Activated CD4-positive, alpha-beta memory T cell treated with anti-CD3 and anti-CD28 coated beads for 36 hours (primary cell): ENCODE data around the gene ZNF80. TPM values are rescaled to one million over a fixed set of nuclear protein-coding genes. Genes with fewer than 3 reads are reported as not detected.

Experiments
- CTCF ChIA-PET: fragments of 350-600 bp; sonication (Branson Sonifier 250); formaldehyde crosslinking; loops from one replicate; lab custom pipeline; 2021; ENCODE audit warnings: antibody characterized with exemption, inconsistent platforms; lab: Charles Lee
- POLR2A ChIA-PET: fragments of 350-600 bp; sonication (Branson Sonifier 250); formaldehyde crosslinking; loops from one replicate; lab custom pipeline; 2021; ENCODE audit warnings: antibody characterized with exemption; lab: Charles Lee
- DNase-seq: peaks from one replicate; pipeline ENCODE4 v3.0.0-alpha.2; 2020
- H3K27ac Mint-ChIP-seq: one replicate; pipeline ENCODE4 v1.8.0; 2021; ENCODE audit warnings: mixed read lengths
- H3K27me3 Mint-ChIP-seq: one replicate; pipeline ENCODE4 v1.8.0; 2021; ENCODE audit warnings: mixed read lengths
- H3K36me3 Mint-ChIP-seq: one replicate; pipeline ENCODE4 v1.8.0; 2021; ENCODE audit warnings: mixed read lengths
- H3K4me1 Mint-ChIP-seq: one replicate; pipeline ENCODE4 v1.8.0; 2021; ENCODE audit warnings: low read depth, mixed read lengths
- H3K4me3 Mint-ChIP-seq: one replicate; pipeline ENCODE4 v1.8.0; 2021; ENCODE audit warnings: mild to moderate bottlenecking, mixed read lengths
- H3K9me3 Mint-ChIP-seq: one replicate; pipeline ENCODE4 v1.8.0; 2021; ENCODE audit warnings: mixed read lengths
- intact Hi-C: fragments of 100-400 bp; cut with micrococcal nuclease; formaldehyde crosslinking; loops from one replicate; pipeline ENCODE4 v1.15.1; 2023
- total RNA-seq, 2 experiments: library from RNA; stranded (reverse); gene quantifications; one replicate each; pipeline ENCODE4 v1.2.3, GENCODE V29; 2021

ZNF80 gene
- total RNA-seq, 2 experiments from 2014 or later, result 0.31 to 0.33 TPM

DNA sequence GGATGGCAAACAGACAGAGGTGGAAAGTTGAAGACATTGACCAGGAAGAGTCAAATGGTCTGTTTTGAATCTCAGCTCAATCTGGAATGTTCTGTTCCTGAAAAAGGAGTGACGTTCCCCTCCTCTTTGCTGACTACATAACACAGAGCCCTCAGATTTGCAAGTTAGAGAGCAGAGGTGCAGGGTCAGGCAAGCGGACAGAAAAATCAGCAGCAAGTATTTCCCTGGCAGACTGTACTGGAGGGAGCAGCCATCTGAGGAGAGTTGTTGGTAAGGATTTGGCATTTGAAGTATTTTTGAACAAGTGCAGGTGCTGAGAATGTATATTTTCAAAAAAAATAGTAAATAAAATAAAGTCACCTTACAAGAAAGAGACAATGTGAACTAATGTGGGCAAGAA, 17.6 kb downstream of the ZNF80 start:
- Mint-ChIP-seq H3K4me1 (peaks cover 58% of the 10 kb centered on the region), H3K27ac (no peak overlapping the region), H3K9me3 (peaks cover 6% of the 10 kb centered on the region), H3K36me3 (peaks cover 21% of the 10 kb centered on the region), H3K27me3 (no peaks in the 10 kb centered on the region), H3K4me3 (peak overlapping the region; percentile 27)
- intact Hi-C loops, result no loop called here
- ChIA-PET CTCF (interaction anchor here (3.9 kb wide), 1 partner anchor 71 kb away, joined by 29 read pairs; no protein-coding TSS in a partner anchor), POLR2A (interaction anchor here (1.9 kb wide), 1 partner anchor 73 kb away, joined by 7 read pairs; the partner anchor contains the start of gene TIGIT)
- no peak for DNase-seq

DNA sequence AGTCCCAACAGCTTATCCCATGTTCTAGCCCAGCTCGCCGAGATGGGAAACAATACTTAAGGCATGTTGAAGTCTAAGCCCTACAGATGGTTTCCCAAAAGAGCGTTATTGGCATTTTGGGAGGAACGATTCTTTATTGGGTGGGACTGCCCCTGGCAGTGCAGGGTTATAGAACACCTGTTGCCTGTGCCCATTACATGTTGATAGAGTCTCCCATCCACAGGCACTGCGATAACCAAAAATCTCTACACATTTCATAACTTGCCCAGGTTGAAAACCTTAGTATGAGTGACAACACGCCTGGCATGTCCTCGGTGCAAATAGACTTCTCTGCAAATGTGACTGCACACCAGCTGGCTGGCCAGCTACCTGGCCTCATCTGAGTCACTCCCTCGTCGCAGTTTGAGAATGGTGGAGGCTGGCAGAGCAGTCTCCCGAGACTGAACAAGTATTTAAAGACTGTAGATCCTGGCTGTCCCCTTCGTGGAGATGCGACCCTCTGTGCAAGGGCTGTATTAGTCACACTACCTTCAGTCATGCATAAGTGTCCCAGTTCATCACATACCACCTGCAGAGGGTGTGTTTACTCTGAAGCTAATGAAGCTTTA, 18.7 kb downstream of the ZNF80 start:
- H3K4me1 Mint-ChIP-seq, result peaks cover 47% of the 10 kb centered on the region
- ChIA-PET CTCF (interaction anchor here (0.9 to 3.9 kb wide), 4 partner anchors 14 to 72 kb away, joined by 3 to 29 read pairs (median 4); partner anchors contain the start of gene DRD3), POLR2A (interaction anchor here (0.8 to 1.9 kb wide), 2 partner anchors 75 to 89 kb away, joined by 3 to 7 read pairs; partner anchors contain the start of gene TIGIT)
- intact Hi-C loops, result no loop called here
- no peaks in the 10 kb centered on the region for H3K9me3 Mint-ChIP-seq
- H3K27ac Mint-ChIP-seq, result no peak overlapping the region
- peak; percentile 72 for DNase-seq
- no peak overlapping the region for H3K4me3 Mint-ChIP-seq
- H3K27me3 Mint-ChIP-seq, result no peaks in the 10 kb centered on the region
- peaks cover 14% of the 10 kb centered on the region for H3K36me3 Mint-ChIP-seq

DNA sequence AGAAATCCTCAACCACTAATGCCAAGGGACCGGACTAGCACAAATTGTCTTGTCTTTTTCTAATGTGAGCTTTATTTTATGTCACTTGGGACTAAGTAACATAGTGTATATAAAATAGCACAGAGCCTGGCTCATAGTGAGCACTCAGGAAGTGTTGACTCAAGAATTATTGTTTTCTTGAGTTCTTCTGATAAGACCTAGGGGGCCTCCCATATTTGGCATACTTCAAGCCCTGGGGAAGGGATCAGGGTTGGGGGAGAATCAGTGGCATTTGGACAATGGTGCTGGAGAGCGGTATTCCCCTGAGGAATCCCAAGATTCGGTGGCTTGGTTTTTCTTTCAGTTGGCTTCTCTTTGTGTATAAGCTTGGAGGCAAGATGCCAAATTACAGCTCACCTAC, 19.4 kb downstream of the ZNF80 start:
- ChIA-PET POLR2A (interaction anchor here (0.8 to 1.9 kb wide), 2 partner anchors 75 to 90 kb away, joined by 3 to 7 read pairs; partner anchors contain the start of gene TIGIT), CTCF (interaction anchor here (0.7 to 3.9 kb wide), 6 partner anchors 10 to 201 kb away, joined by 3 to 29 read pairs (median 6); no protein-coding TSS in a partner anchor)
- intact Hi-C loops, result no loop called here
- Mint-ChIP-seq H3K4me3 (peak overlapping the region; percentile 2), H3K4me1 (peaks cover 42% of the 10 kb centered on the region), H3K27ac (no peak overlapping the region), H3K27me3 (no peaks in the 10 kb centered on the region), H3K9me3 (no peaks in the 10 kb centered on the region), H3K36me3 (peaks cover 13% of the 10 kb centered on the region)
- DNase-seq, result no peak

DNA sequence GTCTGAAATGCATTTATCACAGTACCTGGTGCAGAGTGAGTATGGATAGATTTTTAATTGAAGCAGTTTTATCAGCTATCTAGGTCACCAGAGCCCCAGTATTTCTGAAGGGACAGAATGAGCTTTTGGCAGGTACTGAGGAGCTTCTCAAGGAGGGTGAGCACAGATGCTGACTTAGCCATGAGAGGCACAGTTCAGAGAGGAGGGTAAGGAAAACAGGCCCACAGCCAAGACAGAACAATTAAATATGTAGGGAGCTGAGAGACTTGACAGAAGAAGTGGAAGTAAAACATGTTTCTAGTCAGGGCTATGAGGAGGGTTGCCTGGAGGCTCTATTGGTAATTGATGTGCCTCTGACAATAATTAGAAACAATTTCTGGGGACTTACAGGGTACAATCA, 20.1 kb downstream of the ZNF80 start:
- intact Hi-C loops, result no loop called here
- H3K27ac Mint-ChIP-seq, result no peak overlapping the region
- peaks cover 37% of the 10 kb centered on the region for H3K4me1 Mint-ChIP-seq
- peaks cover 13% of the 10 kb centered on the region for H3K36me3 Mint-ChIP-seq
- no peak overlapping the region for H3K4me3 Mint-ChIP-seq
- H3K27me3 Mint-ChIP-seq, result no peaks in the 10 kb centered on the region
- H3K9me3 Mint-ChIP-seq, result no peaks in the 10 kb centered on the region
- no peak for DNase-seq
- ChIA-PET CTCF (interaction anchor here (0.7 to 3.9 kb wide), 6 partner anchors 11 to 201 kb away, joined by 3 to 29 read pairs (median 6); no protein-coding TSS in a partner anchor), POLR2A (interaction anchor here (1.0 to 1.8 kb wide), 2 partner anchors 10 to 69 kb away, joined by 3 to 5 read pairs; no protein-coding TSS in a partner anchor)

DNA sequence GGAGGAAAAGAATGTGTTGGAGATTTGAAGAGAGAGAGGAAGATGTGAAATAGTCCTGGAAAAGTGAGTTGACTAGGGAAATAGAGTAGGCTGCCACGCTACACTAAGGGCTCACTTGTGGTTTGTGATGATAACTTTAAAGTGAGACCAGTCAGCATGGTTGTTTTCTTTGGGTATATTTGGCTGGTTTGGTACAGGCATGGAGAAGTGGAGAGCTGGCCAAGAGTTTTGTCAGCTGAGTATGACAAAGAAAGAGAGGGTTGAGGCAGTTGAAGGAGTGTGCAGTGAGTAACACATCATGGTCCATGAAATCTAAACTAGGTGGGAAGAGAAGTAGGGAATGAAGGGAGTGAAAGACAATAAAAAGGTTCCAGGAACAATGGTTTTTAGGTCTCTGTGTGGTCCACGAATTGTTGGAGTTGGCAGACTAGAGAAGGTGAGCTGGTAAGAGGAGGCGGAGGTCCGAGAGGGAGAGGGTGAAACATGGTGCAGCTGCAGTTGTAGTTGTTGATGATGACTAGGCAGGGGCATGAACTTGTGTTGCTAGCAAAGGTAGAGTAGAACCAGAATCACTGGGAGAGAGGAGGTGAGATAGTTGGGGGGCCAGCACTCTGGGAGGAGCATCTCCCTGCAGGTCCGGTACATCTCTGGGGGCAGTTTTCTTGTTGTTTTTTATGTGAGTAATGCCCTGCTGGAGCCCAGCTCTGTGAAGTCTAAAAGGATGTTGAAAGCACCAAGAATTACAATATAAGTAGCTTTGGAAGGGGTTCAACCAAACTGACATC, 21.0 kb downstream of the ZNF80 start:
- Mint-ChIP-seq H3K4me1 (peaks cover 28% of the 10 kb centered on the region), H3K9me3 (no peaks in the 10 kb centered on the region), H3K27ac (no peak overlapping the region), H3K4me3 (no peak overlapping the region), H3K27me3 (no peaks in the 10 kb centered on the region), H3K36me3 (peaks cover 13% of the 10 kb centered on the region)
- intact Hi-C loops, result no loop called here
- ChIA-PET CTCF (interaction anchor here (1.8 to 3.9 kb wide), 3 partner anchors 12 to 202 kb away, joined by 6 to 29 read pairs (median 6); no protein-coding TSS in a partner anchor), POLR2A (interaction anchor here (1.0 to 3.8 kb wide), 3 partner anchors 11 to 113 kb away, joined by 3 to 16 read pairs (median 5); no protein-coding TSS in a partner anchor)
- no peak for DNase-seq

DNA sequence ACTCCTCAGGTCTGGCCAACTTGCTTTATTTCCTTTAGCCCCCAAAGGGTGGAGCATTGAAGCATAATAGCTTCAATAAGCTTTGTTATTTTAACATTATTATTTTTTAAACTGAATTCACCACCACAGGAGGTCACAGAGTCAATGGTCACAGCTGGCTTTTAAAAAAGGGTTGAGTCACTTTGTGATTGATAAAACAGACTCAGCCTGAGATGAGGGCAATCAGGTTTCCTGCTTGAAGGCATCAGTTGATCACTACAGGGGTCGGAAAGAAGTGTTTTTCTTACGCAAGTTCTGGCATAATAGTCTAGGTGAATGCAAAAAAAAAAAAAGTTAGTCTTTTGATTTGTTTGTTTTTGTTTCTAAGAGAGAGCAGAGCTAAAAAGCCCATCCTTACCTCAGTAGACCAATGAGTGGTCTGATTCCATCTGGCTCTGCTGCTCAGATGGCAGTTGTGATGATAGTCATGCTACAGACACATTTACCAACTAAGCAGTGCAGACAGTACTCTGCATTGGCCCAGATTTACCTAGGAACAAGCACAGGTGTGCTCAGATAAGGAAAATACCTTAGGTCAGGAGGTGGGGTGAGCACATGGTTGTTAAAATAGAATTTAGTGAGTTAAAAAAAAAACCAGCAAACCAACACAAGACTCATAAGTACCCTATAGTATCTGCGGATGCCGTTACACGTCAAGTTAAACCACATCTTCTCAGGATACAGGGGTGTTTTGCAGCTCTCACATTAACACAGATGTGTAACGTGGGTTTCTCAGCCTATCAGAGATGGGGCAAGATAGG, 22.6 kb downstream of the ZNF80 start:
- peak; percentile 50 for DNase-seq
- peaks cover 15% of the 10 kb centered on the region for H3K36me3 Mint-ChIP-seq
- no peak overlapping the region for H3K4me3 Mint-ChIP-seq
- POLR2A ChIA-PET, result interaction anchor here (0.6 to 3.8 kb wide), 13 partner anchors 9 to 159 kb away, joined by 3 to 99 read pairs (median 8); partner anchors contain the start of gene TIGIT
- peaks cover 11% of the 10 kb centered on the region for H3K4me1 Mint-ChIP-seq
- no peak overlapping the region for H3K27ac Mint-ChIP-seq
- no peaks in the 10 kb centered on the region for H3K27me3 Mint-ChIP-seq
- intact Hi-C loops, result loop anchor here (1.0 to 2.0 kb wide), 5 partner anchors 20 to 468 kb away; partner anchors contain the start of genes CCDC191, NAA50 and QTRT2
- H3K9me3 Mint-ChIP-seq, result no peaks in the 10 kb centered on the region
- CTCF ChIA-PET, result interaction anchor here (0.6 to 3.5 kb wide), 10 partner anchors 8 to 1916 kb away, joined by 3 to 37 read pairs (median 4); no protein-coding TSS in a partner anchor

DNA sequence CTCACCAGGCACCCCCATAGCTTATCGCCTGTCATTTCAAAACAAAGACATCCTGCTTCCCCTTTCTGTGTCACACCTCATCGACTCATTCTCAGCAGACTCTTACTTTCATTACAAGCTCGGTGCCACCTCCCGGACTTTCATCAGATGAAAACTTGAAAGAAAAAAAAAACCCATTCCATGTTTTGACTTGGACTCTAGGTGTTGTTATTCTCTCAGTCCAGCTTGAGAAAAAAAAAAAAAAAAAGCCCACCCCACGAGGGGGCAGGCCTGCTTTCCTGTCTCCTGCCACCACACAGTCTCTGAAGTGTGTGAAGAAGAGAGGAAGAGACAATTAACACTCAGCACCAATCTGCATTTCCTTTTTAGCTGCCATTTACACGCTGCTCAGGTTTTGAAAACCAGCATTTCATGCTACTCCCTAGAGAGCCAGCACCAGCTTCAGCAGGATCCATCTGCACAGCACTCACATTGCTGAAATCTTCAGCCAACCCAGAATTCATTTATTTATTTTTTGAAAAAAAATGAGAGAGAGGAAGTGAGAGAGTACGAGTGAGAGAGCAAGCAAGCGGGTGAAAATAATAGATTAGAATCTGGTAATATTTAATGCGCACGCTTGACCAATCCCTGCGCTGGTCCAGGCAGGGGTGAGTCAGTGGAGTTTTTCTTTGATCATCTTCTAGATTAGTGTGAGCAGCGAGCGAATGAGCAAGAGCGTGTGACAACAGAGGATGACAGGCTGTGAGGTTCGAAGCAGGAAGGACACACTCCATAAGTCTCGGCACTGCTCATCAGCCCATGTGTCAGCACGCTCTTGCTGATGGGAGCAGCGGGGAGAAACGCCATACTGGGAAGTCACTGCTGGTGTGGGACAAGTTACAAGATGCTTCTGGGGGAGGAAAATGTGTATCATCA, 23.5 kb downstream of the ZNF80 start:
- Mint-ChIP-seq H3K4me3 (no peak overlapping the region), H3K27me3 (no peaks in the 10 kb centered on the region), H3K36me3 (peaks cover 15% of the 10 kb centered on the region), H3K4me1 (peaks cover 4% of the 10 kb centered on the region), H3K9me3 (no peaks in the 10 kb centered on the region), H3K27ac (no peak overlapping the region)
- DNase-seq, result peak; percentile 89
- intact Hi-C loops, result loop anchor here (1.0 to 2.0 kb wide), 17 partner anchors 9 to 1577 kb away; partner anchors contain the start of genes CCDC191, NAA50, QTRT2 and ZBTB20
- CTCF ChIA-PET, result interaction anchor here (0.8 to 3.5 kb wide), 18 partner anchors 9 to 206 kb away, joined by 3 to 37 read pairs (median 4); partner anchors contain the start of gene DRD3
- POLR2A ChIA-PET, result interaction anchor here (0.6 to 3.8 kb wide), 21 partner anchors 9 to 467 kb away, joined by 3 to 99 read pairs (median 4); partner anchors contain the start of genes ATP6V1A and TIGIT

DNA sequence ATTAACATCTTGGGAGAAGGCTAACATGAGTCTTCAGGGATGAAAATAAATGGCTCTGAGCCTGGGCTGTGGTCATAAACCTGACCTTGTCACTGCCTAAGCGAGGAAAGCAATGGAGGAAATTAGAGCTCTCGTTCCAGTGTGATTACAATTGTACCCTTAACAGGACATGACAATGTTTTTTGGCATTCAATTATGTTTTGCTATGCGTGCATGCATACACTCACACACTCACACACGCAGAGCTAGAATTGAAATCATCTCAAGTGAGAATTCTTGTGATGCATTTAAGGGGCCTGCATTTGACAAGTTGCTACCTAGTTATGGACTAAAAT, 24.1 kb downstream of the ZNF80 start:
- ChIA-PET POLR2A (interaction anchor here (0.6 to 3.8 kb wide), 18 partner anchors 9 to 466 kb away, joined by 3 to 99 read pairs (median 4); partner anchors contain the start of genes ATP6V1A and TIGIT), CTCF (interaction anchor here (0.8 to 3.5 kb wide), 17 partner anchors 9 to 207 kb away, joined by 3 to 37 read pairs (median 4); partner anchors contain the start of gene DRD3)
- no peak overlapping the region for H3K4me3 Mint-ChIP-seq
- no peak for DNase-seq
- H3K27ac Mint-ChIP-seq, result no peak overlapping the region
- H3K9me3 Mint-ChIP-seq, result no peaks in the 10 kb centered on the region
- peaks cover 2% of the 10 kb centered on the region for H3K4me1 Mint-ChIP-seq
- peaks cover 12% of the 10 kb centered on the region for H3K36me3 Mint-ChIP-seq
- intact Hi-C loops, result loop anchor here (1.0 to 2.0 kb wide), 12 partner anchors 10 to 1578 kb away; partner anchors contain the start of gene ZBTB20
- no peaks in the 10 kb centered on the region for H3K27me3 Mint-ChIP-seq

DNA sequence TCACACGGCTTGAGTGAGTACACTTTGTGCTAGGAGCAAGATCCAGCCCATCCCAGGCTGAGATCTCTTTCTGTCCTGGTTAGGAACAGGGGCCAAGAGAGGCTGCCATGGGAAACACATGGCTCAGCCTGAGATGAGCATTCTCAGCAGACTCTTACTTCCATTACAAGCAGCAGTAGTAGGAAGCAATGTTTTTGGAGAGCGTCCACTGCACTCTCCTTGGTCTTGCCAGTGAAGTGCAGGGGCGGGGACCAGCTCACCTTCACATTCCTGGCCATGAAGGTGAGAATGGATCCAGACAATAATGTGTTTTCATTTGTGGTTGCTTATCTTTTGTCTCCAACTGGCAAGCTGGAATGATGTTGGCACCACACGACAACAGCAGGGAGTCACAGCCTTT, 24.7 kb downstream of the ZNF80 start:
- ChIA-PET POLR2A (interaction anchor here (0.7 to 3.8 kb wide), 10 partner anchors 11 to 465 kb away, joined by 3 to 99 read pairs (median 6); partner anchors contain the start of genes ATP6V1A and TIGIT), CTCF (interaction anchor here (1.2 to 3.5 kb wide), 9 partner anchors 10 to 207 kb away, joined by 3 to 37 read pairs (median 6); partner anchors contain the start of gene DRD3)
- Mint-ChIP-seq H3K9me3 (no peaks in the 10 kb centered on the region), H3K36me3 (peaks cover 8% of the 10 kb centered on the region), H3K4me1 (peaks cover 5% of the 10 kb centered on the region), H3K27me3 (no peaks in the 10 kb centered on the region), H3K27ac (no peak overlapping the region), H3K4me3 (no peak overlapping the region)
- intact Hi-C loops, result loop anchor here (1.0 to 2.0 kb wide), 12 partner anchors 11 to 1578 kb away; partner anchors contain the start of gene ZBTB20
- no peak for DNase-seq

DNA sequence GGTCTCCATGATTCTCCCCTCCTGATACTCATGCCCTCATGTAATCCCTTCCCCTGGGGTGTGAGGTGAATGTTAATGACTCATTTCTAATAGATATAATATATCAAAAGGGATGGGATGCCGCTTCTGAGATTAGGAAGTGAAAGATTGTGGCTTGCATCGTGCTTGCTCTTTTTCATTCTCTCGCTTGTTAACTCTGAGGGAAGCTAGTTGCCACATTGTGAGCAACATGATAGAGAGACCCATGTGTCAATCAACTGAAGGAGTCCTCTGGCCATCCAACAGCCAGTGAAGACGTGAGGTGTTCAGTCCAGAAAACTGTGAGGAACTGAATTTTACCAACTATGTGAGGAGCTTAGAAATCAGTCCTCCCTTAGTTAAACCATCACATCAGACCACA, 29.6 kb downstream of the ZNF80 start:
- no peak overlapping the region for H3K4me3 Mint-ChIP-seq
- peaks cover 17% of the 10 kb centered on the region for H3K4me1 Mint-ChIP-seq
- intact Hi-C loops, result no loop called here
- H3K27me3 Mint-ChIP-seq, result no peaks in the 10 kb centered on the region
- ChIA-PET CTCF (interaction anchor here (1.2 kb wide), 1 partner anchor 176 kb away, joined by 3 read pairs; no protein-coding TSS in a partner anchor), POLR2A (no interaction called here)
- peaks cover 2% of the 10 kb centered on the region for H3K36me3 Mint-ChIP-seq
- DNase-seq, result no peak
- H3K27ac Mint-ChIP-seq, result no peak overlapping the region
- no peaks in the 10 kb centered on the region for H3K9me3 Mint-ChIP-seq
